GM18870 (cell line): ENCODE results near the gene PRKAR1B.

ENCODE experiments used
- ATAC-seq: cut with Tn5 transposase; IDR thresholded peaks from one replicate; pipeline ENCODE4 v1.9.1; 2021; ENCODE audit warnings: moderate library complexity; ENCODE audit not compliant: unreplicated experiment

PRKAR1B gene

GRCh38 chr7:698515-699475, 28.3 kb downstream of the PRKAR1B start:
- ATAC-seq = no peak

- ATAC-seq = no peak
Observed at GRCh38 chr7:696812-697551, 30.1 kb downstream of the PRKAR1B start.

GRCh38 chr7:696426-696811, 30.7 kb downstream of the PRKAR1B start:
- no peak for ATAC-seq

GRCh38 chr7:693280-693679, 33.8 kb downstream of the PRKAR1B start:
- ATAC-seq = no peak

- ATAC-seq = no peak
Observed at GRCh38 chr7:691361-692045, 35.6 kb downstream of the PRKAR1B start.

GRCh38 chr7:690478-691360, 36.4 kb downstream of the PRKAR1B start:
- ATAC-seq = no peak

GRCh38 chr7:685540-685939, 41.5 kb downstream of the PRKAR1B start:
- no peak for ATAC-seq

- no peak for ATAC-seq
Observed at GRCh38 chr7:684416-684815, 42.7 kb downstream of the PRKAR1B start.

GRCh38 chr7:683526-684205, 43.4 kb downstream of the PRKAR1B start:
- ATAC-seq = no peak

- ATAC-seq = no peak
Observed at GRCh38 chr7:682810-683209, 44.3 kb downstream of the PRKAR1B start.

- no peak for ATAC-seq
Observed at GRCh38 chr7:681551-682307, 45.4 kb downstream of the PRKAR1B start.

- ATAC-seq = no peak
Observed at GRCh38 chr7:680411-681127, 46.5 kb downstream of the PRKAR1B start.

- no peak for ATAC-seq
Observed at GRCh38 chr7:676972-677385, 50.1 kb downstream of the PRKAR1B start.

- no peak for ATAC-seq
Observed at GRCh38 chr7:676246-676971, 50.7 kb downstream of the PRKAR1B start.

- no peak for ATAC-seq
Observed at GRCh38 chr7:674454-675410, 52.3 kb downstream of the PRKAR1B start.

GRCh38 chr7:673681-674453, 53.2 kb downstream of the PRKAR1B start:
- no peak for ATAC-seq
